Activated T-helper 1 cell treated with Interleukin-2 at 50 U/mL for 16 hours (primary cell): ENCODE data around the gene CDH22.

Experiments used
- DNase-seq: peaks from one replicate; pipeline ENCODE4 v3.0.0-alpha.2; 2020; ENCODE audit warnings: low read depth

CDH22 gene

GRCh38 chr20:46240065-46240464 is 68.2 kb downstream of the CDH22 start:
- no peak for DNase-seq

DNA sequence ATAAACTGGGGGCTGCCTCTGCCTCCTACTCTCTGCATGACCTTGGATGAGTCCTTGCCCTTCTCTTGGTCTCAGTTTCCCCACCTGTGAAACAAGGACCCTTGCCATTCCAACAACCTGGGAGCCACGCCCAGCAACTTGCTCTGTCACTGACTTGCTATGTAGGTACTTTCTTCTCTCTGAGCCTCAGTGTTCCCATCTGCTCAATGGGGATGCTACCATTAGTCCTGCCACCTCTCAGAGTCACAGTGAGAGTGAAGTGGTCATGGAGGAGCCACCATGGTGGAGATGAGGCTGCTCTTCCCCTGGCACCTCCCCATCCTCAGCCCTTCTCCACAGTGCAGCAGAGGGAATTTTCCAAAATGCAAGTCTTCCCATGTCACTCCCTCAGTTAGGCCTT is 70.6 kb downstream of the CDH22 start:
- DNase-seq: no peak

- no peak for DNase-seq
These were observed 71.1 kb downstream of the CDH22 start for GRCh38 chr20:46237227-46237626.

- DNase-seq: no peak
These were observed 73.2 kb downstream of the CDH22 start for GRCh38 chr20:46235077-46235476.

GRCh38 chr20:46233701-46234100 is 74.6 kb downstream of the CDH22 start:
- no peak for DNase-seq

GRCh38 chr20:46232539-46232938 is 75.8 kb downstream of the CDH22 start:
- DNase-seq: no peak

- no peak for DNase-seq
These were observed 77.5 kb downstream of the CDH22 start for GRCh38 chr20:46230801-46231282.

DNA sequence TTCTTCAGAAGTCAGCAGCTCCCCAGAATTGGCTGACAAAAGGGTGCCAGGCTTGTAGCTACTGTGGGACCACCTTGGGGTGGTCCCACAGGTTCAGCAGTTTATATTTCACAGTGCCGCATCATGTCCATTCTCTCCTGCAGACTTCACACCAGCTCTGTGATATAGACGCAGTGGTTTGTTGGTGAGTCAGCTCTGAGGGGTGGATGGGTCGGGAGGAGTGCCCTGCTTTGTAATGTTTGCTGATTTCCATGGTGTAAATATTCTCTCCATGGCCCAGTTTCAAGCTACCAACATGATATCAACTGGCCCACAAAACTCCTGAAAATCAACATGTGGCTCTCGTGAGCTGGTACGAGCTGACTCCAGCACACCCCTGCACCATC is 78.2 kb downstream of the CDH22 start:
- no peak for DNase-seq

DNA sequence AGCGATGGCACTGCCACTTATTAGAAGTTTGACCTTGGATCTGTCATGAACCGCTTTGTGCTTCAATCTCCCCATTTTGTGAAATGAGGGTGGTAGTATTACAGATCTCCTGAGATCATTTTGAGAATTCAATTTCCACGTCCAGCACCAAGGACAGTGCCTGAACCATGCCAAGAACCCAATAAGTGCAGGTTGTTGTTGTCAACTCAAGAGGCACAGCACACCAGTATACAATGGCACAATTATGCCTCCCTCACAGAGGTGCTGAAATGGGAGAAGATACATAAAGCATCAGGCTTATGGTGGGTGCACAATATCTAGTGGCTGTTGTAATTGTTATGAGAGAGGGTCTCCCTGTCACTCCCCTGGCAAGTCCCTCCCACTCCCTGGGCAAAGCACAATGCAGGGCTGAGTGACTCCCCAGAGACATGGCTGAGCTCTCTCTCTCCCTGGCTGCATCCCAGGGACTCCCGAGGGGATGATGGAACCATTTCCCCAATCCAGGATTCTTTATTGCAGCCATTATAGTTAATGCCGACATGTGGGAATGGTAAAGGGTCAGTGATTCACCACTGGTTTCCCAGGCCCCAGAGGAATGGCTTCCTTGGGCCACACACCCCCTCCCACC is 78.7 kb downstream of the CDH22 start:
- DNase-seq: no peak

DNA sequence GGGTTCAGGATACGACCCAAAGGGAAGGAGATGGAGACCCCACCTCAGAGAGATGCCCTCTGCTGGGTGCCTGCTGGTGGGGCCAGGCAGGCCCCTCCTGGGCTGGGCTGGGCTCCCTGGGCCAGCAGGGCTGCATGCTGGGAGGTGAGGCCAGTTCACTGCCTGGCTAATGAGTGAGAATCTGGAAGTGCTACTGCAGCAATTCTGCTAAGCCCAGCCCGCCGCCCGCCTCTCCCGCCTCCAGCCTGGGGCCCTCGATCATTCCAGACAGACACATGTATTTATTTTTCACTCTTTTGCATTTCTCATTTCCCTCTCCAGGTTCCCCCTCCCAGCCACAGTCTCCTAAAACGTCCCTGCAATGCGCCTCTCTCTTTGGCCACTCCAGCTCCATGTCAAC is 79.6 kb downstream of the CDH22 start:
- DNase-seq: no peak

DNA sequence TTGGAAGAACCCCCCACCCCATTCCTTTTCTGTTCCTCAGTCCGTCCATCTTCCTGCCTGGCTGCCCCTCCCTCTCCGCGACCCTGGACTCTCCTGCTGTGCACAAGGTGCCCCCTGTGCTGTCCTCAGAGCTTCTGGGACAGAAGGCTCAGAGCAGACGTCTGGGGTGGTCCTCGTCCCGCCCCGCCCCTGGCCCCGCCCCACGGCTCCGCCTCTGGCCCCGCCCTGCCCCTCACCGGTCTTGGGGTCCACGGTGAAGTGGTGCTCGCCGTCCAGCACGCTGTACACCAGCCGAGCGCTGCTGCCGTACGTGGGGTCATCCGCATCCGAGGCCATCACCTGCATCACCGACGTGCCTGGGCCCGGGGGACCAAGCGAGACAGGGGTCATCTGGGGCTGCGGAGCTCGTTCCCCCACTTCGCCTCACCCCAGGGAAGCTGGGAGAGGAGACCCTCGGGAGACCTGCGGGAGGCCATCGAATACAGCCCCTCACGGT is 81.0 kb downstream of the CDH22 start:
- no peak for DNase-seq

DNA sequence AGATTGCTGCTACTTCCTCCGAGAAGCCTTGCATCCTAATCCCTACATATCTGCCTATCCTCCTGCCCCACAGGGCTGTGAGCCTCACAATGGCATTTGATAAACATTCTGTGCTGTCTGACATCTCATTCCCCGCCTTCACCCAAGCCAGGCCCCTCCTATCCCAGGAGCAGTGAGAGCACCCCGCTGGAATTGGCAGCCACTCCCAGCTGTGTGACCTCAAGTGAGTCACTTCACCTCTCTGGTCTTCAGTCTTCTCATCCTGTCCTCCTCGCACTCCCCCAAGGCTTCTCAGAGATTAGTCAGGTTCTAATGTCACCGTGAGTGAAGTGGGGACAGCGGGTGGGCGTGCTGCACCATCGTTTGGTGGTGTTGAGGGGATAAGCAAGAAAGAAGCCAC is 81.7 kb downstream of the CDH22 start:
- DNase-seq: no peak

GRCh38 chr20:46222521-46223007 is 85.7 kb downstream of the CDH22 start:
- DNase-seq: no peak

- DNase-seq: no peak
These were observed 87.0 kb downstream of the CDH22 start for GRCh38 chr20:46221256-46221833.

- no peak for DNase-seq
These were observed 87.7 kb downstream of the CDH22 start for GRCh38 chr20:46220455-46221207.

- no peak for DNase-seq
These were observed 88.4 kb downstream of the CDH22 start for GRCh38 chr20:46219920-46220319.

DNA sequence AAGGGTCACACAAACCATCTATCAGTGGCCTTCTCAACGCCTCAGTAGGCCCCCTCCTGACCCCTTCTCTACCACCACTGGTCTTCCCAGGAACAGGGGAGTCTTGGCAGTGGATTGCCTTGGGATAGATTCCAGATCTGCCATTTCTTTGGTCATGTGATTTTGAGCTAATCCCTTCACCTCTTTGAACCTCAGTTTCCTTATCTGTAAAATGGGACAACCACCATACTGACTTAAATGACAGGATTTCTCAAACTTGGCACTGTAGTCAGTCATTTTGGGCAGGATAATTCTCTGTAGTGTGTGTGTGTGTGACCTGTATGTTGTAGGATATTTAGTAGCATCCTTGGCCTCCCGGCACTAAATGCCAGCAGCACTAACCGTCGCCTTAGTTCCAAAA is 89.1 kb downstream of the CDH22 start:
- no peak for DNase-seq

- DNase-seq: no peak
These were observed 89.6 kb downstream of the CDH22 start for GRCh38 chr20:46218656-46219055.

DNA sequence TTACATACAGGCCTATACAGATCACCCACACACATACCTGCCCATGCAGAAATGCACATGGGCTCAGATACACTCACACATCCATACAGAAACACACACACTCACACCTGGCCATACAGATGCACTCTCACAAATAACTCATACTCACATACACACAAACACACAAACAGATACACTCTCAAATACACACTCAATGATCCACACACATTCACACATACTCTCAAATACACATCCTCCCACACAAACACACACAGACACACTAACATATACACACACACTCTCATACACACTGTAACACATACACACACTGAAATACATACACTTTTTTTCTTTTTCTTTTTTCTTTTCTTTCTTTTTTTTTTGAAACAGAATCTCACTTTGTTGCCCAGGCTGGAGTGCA is 90.7 kb downstream of the CDH22 start:
- DNase-seq: no peak

DNA sequence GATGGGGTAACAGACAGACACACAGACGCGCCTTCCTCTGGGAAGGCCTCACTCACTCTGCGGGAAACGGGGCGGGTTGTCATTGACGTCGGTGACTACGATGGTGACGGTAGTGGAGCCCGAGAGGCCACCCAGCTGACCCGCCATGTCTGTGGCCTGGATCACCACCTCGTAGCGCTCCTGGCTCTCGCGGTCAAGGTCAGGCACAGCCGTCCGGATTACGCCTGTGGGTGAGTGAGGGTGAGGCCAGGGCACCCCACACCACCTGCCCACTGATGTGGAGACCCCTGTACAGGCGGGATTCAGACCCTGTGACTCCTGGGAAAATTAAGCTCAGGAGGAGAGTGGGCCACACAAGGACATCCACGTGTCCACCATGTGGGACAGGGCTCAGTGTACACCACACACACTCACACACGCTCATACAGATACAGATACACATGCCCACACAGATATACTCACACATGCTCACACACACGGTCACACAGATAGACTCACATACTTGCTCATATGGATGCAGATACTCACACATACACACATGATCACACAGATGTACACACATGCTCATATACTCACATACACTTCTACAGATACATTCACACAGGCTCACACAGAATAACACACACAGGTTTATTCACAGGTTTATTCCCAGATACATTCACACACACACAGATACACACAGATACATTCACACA is 91.4 kb downstream of the CDH22 start:
- no peak for DNase-seq

GRCh38 chr20:46215913-46216707 is 92.2 kb downstream of the CDH22 start:
- DNase-seq: no peak
